Kidney epithelial cell (primary cell): ENCODE data around the gene FKBP4. TPM values are rescaled to one million over a fixed set of nuclear protein-coding genes. Genes with fewer than 3 reads are reported as not detected.

Experiments
- DNase-seq: peaks from one replicate; pipeline ENCODE4 v3.0.0-alpha.2; 2010; ENCODE audit warnings: low read depth
- H3K27me3 ChIP-seq: 2 replicates; pipeline ENCODE4 v1.6.0; 2011; ENCODE audit warnings: low read length; ENCODE audit not compliant: control insufficient read depth, insufficient read depth
- H3K36me3 ChIP-seq: 2 replicates; pipeline ENCODE4 v1.5.1; 2011; ENCODE audit warnings: low read length; ENCODE audit not compliant: control insufficient read depth, insufficient read depth
- H3K4me3 ChIP-seq: 2 replicates; pipeline ENCODE4 v1.5.1; 2011; ENCODE audit warnings: low read depth, mild to moderate bottlenecking, control low read depth, low read length
- total RNA-seq: library from RNA; depleted of rRNA; stranded (reverse); fragments of >200 nt; gene quantifications from 2 replicates; pipeline ENCODE4 v1.2.3, GENCODE V29; 2015
- TF ChIP-seq, protein P1 (sequence below): IDR thresholded peaks from 2 replicates; pipeline ENCODE4 v1.5.1; 2011; ENCODE audit warnings: mild to moderate bottlenecking, moderate library complexity, low read length, control low read depth, inconsistent platforms; ENCODE audit not compliant: insufficient read depth, poor library complexity, severe bottlenecking

The FKBP4 gene, protein sequence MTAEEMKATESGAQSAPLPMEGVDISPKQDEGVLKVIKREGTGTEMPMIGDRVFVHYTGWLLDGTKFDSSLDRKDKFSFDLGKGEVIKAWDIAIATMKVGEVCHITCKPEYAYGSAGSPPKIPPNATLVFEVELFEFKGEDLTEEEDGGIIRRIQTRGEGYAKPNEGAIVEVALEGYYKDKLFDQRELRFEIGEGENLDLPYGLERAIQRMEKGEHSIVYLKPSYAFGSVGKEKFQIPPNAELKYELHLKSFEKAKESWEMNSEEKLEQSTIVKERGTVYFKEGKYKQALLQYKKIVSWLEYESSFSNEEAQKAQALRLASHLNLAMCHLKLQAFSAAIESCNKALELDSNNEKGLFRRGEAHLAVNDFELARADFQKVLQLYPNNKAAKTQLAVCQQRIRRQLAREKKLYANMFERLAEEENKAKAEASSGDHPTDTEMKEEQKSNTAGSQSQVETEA
- 40.0 and 46.6 TPM in 2 replicates for total RNA-seq

DNA sequence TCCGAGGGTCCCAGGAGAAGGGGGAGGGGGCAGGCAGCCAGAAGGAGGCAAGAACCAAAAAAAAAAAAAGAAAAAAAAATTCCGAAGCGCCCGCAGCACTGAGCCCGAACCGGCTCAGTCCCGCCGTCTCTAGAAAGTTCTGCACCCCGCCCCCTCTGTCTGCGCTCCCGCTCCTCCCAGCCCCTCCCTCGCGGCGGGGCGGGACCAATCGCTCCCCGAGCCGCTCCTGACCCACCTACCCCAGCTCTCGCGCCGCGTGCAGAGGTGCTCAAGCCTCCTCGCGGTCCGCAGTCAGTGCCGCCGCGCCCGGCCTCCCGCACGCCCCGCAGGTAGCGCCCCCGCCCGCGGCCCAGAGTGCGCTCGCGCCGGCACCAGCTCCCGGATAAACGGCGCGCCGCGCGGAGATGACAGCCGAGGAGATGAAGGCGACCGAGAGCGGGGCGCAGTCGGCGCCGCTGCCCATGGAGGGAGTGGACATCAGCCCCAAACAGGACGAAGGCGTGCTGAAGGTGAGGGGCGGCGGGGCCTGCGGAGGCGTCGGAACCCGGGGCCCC is at the start of gene FKBP4:
TSS of gene FKBP4 (plus strand) at position 235 of the 554 bp plus-strand sequence. CDS start at position 405, 170 bp downstream.
- DNase-seq = no peak
- Histone ChIP-seq H3K36me3 (peaks cover 3% of the 10 kb centered on the region), H3K4me3 (peak within 1 kb of the TSS; percentile 88), H3K27me3 (peaks cover 10% of the 10 kb centered on the region)
- TF ChIP-seq, protein P1, sequence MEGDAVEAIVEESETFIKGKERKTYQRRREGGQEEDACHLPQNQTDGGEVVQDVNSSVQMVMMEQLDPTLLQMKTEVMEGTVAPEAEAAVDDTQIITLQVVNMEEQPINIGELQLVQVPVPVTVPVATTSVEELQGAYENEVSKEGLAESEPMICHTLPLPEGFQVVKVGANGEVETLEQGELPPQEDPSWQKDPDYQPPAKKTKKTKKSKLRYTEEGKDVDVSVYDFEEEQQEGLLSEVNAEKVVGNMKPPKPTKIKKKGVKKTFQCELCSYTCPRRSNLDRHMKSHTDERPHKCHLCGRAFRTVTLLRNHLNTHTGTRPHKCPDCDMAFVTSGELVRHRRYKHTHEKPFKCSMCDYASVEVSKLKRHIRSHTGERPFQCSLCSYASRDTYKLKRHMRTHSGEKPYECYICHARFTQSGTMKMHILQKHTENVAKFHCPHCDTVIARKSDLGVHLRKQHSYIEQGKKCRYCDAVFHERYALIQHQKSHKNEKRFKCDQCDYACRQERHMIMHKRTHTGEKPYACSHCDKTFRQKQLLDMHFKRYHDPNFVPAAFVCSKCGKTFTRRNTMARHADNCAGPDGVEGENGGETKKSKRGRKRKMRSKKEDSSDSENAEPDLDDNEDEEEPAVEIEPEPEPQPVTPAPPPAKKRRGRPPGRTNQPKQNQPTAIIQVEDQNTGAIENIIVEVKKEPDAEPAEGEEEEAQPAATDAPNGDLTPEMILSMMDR = no peak

DNA sequence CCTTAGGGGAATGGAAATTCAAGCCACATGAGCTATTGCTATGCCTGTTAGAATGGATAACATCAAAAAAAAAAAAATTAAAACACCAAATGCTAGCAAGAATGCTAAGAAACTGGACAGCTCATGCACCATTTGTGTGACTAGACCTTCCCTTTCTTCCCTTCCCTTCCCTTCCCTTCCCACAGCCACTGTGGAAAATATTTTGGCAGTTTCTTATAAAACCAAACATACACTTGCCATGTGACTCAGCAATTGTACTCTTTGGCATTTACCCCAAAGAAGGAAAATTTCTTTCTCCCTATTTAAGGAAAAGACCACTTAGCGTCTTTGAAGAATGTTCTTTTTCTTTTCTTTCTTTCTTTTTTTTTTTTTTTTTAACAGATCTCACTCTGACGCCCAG is 49.1 kb upstream of the FKBP4 start:
- no peak for DNase-seq
- Histone ChIP-seq H3K27me3 (no peaks in the 10 kb centered on the region), H3K36me3 (no peaks in the 10 kb centered on the region), H3K4me3 (no peak overlapping the region)
- TF ChIP-seq, protein P1 = no peak

DNA sequence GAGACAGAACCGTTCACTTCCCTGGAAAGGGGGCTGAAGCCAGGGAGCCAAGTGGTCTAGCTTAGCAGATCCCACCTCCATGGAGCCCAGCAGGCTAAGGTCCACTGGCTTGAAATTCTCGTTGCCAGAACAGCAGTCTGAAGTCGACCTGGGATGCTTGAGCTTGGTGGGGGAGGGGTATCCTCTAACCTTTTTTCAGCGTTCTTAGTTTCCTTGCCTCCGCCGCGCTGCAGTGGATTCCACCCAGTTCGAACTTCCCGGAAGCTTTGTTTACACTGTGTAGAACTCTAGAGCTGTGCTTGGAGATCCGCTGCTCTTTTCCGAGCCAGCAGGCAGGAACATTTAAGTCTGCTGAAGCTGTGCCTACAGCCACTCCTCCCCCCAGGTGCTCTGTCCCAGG is 45.2 kb upstream of the FKBP4 start:
- TF ChIP-seq, protein P1 = no peak
- Histone ChIP-seq H3K36me3 (no peaks in the 10 kb centered on the region), H3K4me3 (no peak overlapping the region), H3K27me3 (peaks cover 13% of the 10 kb centered on the region)
- DNase-seq = no peak

DNA sequence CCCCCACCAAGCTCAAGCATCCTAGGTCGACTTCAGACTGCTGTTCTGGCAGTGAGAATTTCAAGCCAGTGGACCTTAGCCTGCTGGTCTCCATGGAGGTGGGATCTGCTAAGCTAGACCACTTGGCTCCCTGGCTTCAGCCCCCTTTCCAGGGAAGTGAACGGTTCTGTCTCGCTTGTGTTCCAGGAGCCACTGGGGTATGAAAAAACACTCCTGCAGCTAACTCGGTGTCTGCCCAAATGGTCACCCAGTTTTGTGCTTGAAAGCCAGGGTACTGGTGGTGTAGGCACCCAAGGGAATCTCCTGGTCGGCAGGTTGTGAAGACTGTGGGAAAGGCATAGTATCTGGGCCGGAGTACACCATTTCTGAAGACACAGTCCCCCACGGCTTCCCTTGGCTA is 44.6 kb upstream of the FKBP4 start:
- H3K27me3 ChIP-seq = peaks cover 13% of the 10 kb centered on the region
- no peak for DNase-seq
- no peaks in the 10 kb centered on the region for H3K36me3 ChIP-seq
- H3K4me3 ChIP-seq = no peak overlapping the region
- TF ChIP-seq, protein P1 = no peak

DNA sequence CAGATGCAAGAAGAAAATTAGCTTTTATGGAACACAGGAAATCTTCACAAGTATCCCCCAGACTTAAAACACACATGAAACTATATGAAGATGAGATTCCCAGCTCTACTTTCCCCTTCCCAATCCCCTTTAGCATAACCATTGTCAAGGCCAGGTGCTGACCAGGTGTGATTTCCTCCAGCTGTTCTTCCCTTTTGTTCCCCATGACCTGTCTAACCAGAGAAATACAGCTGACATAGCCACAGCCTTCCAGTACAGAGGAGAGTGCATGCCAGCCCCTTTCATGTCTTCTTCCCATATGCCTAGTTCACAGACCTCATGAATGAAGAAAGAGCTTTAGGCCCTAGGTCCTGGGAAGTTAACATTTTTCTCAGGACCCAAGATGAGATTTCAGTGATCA is 43.5 kb upstream of the FKBP4 start:
- Histone ChIP-seq H3K27me3 (peaks cover 13% of the 10 kb centered on the region), H3K36me3 (no peaks in the 10 kb centered on the region), H3K4me3 (no peak overlapping the region)
- TF ChIP-seq, protein P1 = no peak
- DNase-seq = no peak
